GM19463 (cell line): ENCODE measurements around the gene TOMM40L.
A peak's percentile ranks its signal among the peaks of the same experiment; 100 is the strongest.
"Not testable (repeated sequence)": the region's sequence is repeated elsewhere in the genome, so short reads cannot be mapped to it uniquely, and the experiment has no call there.

Experiments
- ATAC-seq: cut with Tn5 transposase; IDR thresholded peaks from one replicate; pipeline ENCODE4 v1.9.1; 2021; ENCODE audit warnings: mild to moderate bottlenecking, moderate library complexity; ENCODE audit not compliant: unreplicated experiment

TOMM40L gene

DNA sequence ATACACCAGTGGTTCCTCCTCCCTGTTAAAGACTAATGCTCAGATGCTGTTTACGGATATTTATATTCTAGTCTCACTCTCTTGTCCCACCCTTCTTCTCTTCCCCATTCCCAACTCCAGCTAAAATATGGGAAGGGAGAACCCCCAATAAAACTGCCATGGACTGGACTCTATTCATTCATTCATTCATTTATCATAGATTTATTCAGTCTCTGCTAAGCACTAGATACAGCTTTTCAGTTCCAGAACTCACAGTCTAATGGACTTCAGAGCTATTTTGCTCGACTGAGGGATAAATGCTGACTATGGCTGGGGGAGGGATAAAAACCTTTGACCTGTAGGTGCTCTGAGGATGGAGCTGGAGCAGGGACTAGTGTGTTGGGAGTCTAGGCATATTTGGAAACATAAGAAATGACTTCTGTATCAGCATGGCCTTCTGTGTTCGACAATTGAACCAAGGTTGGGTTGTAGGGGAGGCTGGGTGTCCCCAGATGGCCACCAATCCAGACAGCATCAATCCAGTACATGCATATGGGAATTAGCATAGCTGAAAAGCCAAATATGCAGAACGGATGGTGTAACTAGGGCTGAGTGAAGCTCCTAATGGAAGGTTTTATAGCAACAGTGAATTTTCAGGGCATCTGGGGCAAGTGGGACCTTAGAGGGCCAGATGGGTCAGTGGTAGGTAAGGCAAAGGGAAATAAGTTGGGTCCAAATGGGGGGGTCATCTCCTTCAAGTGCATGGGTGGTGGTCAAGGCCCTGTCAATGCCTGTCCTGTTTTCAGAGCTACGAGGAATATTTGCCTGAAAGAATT, 6.6 kb upstream of the TOMM40L start:
- no peak for ATAC-seq

DNA sequence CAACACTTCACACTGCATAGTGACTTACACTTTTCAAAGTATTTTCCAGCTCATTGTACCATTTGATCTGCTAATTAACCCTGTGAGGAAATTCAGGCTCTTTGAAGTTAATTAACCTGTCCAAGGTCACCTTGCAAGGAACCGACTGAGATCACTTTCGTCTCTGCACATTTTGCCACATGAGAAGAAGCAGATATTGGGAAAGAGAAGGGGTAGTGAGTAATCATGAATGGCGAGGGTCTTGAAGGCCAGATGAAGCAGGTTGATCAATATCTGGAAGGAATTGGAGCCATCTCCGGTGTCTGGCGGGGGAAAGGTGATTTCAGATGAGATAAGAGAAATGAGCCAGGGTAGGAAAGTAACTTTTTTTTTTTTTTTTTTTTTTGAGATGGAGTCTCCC, 5.9 kb upstream of the TOMM40L start:
- ATAC-seq, result no peak

DNA sequence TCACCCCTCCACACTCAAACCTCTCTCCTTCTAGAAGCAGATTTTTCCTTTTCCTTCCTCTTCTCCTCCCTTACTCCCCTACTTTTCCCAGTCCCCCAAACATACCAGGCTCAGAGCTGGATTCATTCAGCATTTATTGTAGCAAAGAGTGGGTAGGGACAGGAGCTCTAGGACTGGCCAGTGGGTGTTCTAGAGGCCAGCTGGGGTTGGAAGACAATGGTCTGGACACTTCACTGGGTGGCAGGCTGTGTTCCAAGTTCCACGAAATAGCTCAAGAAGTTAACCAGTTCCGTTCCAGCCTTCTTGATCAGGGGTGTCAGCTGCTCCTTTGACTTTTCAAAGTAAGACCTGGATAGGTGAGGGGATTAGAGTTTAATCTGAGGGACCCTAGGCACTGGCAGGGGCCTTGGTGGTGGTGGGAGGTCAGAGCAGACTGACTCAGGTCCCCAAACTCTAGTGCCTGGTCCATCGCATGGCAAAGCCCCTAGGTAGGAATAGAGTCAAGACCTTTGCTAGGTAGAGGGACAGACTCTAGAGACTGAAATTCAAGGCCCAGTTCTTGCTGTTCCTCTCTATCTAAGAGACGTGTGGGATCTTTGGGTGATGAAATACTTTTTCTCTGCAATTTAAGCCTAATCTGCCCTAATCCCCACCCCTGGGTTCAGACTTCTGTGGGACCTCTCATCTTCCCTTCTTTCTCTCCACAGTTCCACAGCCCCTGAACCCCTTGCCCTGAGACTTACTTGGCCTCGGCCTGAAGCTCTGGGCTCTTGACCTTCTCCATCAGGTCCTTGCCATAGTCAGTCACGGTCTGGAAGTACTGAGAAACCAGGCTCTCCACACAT, 3.5 kb upstream of the TOMM40L start:
- no peak for ATAC-seq

DNA sequence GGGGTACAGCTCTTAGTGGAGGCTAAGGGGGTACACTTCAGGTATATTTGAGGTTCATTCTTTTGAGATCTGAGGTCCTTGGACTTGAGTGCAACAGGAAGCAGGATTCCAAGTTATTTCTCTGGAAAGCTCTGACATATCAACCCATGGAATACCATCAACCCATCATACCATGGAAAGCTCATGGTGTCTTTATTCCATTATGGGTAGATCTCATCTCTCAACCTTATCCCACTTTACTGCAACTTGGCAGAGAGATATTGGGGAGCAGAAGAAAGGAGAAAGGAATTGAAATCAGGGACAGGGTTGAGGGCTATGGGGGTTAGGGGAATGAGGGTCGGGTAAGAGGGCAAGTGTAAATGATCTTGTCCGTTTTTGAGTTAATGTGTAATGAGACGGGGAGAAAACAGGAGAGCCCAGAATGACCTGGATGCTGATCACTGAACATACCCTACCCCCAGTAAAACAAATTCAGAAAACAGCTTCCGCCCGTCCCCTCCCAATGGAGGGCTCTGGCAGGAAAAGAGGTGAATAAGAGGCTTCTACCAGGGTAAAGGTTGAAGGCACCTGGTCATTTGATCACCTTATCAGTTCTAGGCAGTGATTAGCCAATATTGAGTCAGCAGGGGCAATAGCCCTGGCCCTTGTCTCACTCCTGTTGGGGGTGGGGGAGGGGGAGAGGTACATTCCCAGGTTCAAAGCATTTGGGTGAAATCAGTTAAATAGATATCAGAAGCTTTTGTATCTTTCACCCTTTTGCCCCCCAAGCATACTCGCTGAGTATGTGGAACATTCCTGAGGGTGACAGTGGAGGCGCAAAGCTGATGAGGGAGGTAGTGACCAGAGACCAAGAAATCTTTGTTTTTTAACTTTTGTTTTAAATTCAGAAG, 1.8 kb upstream of the TOMM40L start:
- ATAC-seq, result no peak

DNA sequence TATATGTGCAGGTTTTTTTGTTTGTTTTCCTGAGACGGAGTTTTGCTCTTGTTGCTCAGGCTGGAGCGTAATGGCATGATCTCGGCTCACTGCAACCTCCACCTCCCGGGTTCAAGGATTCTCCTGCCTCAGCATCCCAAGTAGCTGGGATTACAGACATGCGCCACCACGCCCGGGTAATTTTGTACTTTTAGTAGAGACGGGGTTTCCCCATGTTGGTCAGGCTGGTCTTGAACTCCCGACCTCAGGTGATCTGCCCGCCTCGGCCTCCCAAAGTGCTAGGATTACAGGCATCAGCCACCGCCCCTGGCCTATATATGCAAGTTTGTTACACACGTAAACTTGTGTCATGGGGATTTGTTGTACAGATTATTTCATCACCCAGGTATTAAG, 1.2 kb upstream of the TOMM40L start:
- ATAC-seq, result not testable (repeated sequence)

DNA sequence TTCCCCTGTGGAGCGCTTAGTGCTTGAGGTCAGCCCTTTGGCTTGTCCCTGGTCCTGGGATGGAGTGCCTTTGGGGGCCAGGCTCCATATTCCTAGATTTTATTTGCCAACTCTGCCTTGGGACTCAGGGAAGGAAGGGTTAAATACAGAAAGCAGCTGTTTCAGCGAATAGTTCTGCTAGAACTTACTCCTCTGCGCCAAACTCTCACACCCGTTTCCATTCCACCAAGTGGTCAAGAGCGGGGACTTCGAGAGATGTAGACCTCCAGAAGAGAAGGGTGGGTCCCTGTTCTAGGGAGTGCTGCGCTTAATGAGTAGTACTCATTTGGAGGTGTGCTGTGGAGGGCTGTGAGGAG, 704 bp upstream of the TOMM40L start:
- ATAC-seq, result peak; percentile 1

DNA sequence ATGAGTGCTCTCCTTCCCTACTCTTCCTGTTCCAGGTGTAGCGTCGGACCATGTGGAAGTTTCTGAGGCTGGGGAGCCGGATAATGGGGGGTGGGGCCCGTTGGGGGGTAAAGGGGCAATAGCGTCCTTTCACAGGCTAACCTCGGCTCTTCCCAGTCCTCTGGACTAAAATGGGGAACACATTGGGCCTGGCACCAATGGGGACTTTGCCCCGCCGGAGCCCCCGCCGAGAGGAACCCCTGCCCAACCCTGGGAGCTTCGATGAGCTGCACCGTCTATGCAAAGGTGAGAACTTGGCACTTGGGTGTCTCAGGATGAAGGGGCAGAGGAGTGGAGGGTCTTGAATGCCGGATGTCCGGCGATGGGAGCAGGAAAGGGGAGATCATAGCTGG, 456 bp downstream of the TOMM40L start:
- no peak for ATAC-seq

DNA sequence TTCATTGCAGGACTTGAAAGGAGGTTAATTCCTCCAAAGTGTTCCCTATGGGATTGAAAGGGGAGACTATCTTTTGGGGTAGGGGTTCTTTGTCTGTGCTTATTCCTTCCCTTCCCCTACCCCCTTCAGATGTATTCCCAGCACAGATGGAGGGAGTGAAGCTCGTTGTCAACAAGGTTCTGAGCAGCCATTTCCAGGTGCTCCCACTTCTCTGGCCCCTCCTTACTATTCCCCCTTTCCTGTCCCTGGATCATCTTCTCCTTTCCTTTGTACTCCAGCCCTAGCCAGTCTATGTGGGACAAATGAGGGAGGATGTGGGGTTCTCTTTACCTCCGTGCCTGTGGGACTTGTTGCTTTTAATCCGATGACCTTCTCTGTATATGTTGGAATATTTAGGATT, 899 bp downstream of the TOMM40L start:
- no peak for ATAC-seq

DNA sequence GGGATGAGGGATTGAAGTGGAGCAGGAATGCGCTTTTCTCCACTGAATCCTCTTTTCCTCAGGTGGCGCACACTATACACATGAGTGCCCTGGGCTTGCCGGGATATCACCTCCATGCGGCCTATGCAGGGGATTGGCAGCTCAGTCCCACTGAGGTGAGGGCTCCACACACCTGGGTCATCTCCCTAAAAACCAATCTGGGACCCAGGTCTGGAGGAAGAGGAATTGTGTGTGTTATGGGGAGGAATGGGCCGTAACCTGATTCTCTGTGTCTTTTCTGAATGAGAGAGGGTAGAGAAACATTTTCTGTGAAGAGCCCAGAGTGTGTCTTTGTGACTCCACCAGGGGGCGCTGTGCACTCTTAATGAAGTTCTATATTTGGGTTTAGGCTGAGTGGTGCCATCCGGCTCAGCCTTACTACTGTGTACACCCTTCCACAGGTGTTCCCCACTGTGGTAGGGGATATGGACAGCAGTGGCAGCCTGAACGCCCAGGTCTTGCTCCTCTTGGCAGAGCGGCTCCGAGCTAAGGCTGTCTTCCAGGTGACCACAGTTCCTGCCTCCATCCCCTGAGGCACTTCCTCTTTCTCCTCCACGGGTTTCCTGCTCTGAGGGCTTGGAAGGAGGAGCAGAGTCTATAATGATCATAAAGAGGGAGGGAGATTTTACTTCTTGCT, 1.5 kb downstream of the TOMM40L start:
- ATAC-seq, result peak; percentile 40

DNA sequence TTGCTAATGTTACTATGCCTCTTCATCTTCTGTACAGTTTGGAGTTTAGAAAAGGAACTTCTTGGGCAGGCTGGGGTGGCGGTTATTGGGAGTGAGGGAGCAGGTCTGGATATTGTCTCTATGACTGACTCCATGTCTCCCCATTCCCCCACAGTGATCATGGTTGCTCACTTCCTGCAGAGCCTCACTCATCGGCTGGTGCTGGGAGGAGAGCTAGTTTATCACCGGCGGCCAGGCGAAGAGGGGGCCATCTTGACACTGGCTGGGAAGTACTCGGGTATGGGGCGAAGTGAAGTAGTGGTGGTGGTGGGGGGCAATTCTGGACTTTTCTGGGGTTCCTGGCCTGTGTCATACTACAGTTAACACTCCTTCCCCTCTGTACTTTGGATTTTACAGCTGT, 2.2 kb downstream of the TOMM40L start:
- no peak for ATAC-seq

DNA sequence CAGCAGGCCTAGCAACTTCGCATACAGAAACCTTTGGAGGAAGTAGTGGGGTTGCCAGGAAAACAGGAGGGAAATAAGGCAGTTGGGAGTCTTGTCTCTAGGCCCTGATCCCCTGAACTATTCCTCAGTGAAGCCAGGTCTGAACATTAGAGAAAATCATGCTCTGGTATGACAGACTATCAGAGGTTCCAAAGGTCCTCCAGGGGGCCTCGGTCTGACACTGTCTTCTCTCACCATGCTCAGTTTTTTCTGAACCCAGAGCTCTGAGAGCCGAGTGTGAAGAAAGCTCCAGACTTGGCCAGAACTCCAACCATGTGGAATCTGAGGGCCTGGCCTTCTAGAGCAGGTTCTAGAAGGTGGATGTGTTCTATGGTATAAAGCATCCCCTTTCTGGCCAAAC, 4.0 kb downstream of the TOMM40L start:
- ATAC-seq, result no peak

DNA sequence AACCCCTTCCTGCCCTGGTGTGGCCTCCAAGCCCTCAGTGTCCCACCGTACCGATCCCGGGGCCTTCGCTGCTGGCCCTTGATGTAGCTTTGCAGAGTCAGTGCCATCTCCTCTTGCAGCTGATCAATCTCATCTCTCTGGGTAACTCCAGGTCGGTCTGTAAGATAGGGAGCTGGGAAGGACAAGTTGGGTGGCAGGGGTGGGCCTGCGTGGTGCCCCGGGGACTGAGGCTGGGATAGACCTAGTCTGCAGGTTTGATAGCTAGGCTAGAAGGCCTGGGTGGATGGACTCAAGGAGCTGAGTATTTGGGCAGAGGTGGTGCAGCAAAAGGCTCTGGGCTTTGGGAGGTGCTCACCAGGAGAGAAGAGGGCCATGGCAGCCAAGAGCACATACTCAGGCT, 4.9 kb downstream of the TOMM40L start:
- no peak for ATAC-seq

DNA sequence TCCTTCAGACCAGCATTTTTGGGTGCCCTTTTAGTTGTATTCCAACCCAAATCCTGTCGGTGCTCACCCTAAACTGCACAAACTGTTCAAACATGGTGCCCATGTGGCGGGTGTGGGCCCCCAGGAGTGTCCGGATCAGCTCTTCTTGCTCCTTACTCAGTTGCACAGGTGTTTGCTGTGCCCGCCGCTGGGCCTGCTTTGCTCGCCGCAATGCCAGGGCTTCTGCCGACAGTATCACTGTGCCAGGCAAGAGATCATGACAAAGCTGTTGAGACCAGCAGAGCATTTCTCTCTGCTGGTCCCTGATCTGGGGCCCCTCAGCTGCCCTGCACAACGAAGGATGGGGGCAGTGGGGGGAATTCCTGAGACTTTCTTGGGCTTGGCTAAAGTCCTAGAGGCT, 7.2 kb downstream of the TOMM40L start:
- ATAC-seq, result no peak

DNA sequence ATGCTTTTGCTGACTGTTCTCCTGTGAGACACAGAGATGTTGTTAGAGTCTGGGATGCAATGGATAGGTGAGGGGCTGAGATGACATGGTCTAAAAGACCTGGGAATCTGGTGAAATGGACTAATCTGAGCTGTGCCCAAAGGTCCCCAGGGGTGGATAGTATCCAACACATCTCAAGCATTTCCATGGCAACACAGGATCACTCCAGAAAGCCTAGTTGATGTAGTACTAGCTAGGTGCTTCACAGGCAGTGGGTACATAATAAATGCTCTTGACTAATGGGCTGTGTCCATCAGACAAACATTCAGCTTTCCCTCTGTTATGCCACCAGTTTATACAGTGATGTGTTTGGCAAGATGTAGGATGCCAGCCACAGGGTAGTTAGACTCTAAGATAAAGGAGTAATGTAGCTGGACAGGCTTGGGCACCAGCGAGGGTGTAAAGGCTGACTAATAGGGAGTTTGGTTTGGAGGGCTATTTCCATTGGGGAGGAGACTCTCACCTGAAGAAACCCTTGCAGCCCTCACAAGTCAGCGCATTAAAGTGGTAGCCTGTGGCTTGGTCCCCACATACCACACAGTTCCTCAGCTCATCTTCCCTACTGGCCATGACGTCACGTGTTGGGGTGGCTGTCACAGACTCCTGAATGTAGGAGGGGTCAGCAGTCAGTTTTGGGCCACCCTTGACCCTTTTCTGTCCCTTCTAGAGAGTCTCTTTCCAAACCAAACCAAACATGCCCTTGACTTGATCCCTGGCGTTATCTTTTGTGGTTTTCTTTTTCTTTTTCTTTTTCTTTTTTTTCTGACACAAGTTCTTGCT, 10.3 kb downstream of the TOMM40L start:
- ATAC-seq, result no peak

DNA sequence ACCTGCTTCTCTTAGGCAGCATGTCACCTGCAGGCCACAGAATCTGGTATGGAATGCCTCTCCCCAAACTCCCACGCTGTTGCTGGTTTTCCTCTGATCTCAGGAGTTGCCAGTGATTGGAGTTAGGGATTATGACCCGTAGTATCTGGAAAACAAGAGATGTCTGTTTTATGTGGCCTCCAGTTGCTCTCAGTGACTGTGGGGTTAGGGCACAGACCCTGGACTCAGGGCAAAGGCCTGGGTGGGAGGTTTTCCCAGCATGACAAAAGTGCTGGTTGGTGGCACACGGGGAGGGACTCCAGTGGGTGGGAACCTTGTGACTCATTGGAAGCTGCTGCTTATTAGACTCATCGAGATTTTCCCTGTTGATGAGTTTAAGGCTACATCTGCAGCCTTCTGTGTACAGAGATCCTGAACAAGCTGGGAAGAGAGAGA, 12.2 kb downstream of the TOMM40L start, which contains the start of gene NR1I3:
Gene NR1I3, minus strand, starts transcription at position 165 of the 435 bp plus-strand sequence. CDS start 1,638 bp downstream, outside the sequence.
- ATAC-seq, result no peak

DNA sequence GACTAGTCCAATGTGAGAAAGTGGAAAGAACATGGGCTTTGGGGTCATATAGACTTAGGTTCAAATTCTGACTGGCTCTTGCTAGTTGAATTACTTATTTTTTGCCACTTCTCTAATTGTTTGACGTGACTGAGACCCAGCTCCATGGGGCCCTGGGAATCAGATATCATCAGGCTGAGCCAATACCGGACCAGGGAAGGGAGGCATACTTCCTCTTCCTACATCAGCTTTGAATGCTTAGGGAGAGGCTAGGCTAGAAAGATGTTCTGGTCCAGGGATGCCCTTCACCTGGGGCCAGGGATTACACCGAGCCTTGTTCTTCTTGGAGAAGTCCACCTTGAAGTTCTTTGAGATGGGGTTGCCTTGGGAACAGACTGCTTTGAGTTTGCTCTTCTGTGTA, 15.8 kb downstream of the TOMM40L start:
- ATAC-seq, result no peak

DNA sequence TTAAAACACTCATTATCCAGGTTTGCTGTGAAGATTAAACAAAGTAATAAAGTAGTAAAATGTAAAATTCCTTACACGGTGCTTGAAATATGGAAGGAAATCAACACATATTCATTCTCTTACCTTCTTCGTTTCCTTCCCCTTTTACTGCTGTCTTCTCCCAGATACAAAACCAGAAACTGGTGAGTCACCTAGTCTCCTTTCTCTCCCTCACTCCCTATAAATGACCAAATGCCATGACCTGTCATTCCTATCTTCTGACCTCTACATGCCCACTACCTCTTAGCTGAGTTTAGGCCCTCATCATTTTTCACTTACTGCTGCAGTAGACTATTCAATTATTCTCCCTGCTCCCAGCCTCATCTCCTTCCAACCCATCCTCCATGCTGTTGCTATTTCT, 16.5 kb downstream of the TOMM40L start:
- ATAC-seq, result no peak

DNA sequence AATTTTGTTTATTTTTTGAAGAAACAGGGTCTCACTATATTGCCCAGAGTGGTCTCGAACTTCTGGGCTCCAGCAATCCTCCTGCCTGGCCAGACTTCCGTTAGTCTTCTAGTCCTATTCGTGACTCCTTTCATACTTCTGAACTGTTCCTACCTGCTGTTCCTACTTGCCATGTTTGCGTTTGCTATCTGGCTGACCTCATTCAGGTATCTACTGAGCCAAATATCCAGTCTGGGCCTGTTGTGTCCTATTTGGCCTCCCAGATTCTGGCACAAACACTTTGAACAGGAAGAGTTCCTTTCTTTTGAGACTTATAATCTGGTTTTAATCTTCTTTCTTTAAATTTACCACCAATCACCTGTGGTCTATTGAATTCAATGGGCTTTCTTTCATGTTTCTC, 19.0 kb downstream of the TOMM40L start:
- no peak for ATAC-seq

DNA sequence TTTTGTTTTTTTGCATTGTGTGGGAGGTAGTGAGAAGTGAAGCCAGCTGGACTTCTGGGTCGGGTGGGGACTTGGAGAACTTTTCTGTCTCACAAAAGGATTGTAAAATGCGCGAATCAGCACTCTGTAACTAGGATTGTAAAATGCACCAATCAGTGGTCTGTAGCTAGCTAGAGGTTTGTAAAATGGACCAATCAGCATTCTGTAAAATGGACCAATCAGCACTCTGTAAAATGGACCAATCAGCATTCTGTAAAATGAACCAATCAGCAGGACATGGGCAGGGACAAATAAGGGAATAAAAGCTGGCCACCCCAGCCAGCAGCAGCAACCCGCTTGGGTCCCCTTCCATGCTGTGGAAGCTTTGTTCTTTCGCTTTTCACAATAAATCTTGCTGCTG, 24.2 kb downstream of the TOMM40L start:
- ATAC-seq, result not testable (repeated sequence)

DNA sequence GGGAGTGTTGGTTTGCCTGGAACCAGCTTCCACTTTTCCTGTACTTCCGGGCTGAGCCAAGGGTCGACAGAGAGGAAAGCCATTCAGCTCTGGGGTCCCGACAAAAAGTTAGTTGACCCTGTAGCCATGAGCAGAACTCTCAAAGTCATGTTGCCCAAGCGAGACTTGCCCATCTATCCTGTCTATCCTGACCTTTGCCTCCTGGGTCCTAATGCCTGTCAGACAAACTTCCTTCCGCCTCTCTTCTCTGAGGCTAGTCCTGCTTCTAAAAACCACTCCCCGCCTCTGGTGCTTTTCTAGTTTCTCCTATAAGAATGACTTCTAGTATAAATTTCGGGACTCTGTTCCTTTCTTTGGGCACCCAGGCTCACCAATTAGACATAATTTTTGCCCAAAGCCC, 25.0 kb downstream of the TOMM40L start:
- ATAC-seq, result no peak
